COLO668 (cell line): Measurements from ENCODE around the gene SPINK1.
"Not testable (repeated sequence)": the region's sequence is repeated elsewhere in the genome, so short reads cannot be mapped to it uniquely, and the experiment has no call there.

Experiments
- DNase-seq: peaks from one replicate; lab custom pipeline; 2025; ENCODE audit not compliant: unreplicated experiment; lab: John Stamatoyannopoulos, UW

Gene SPINK1

GRCh38 chr5:147809830-147810666, 21.4 kb downstream of the SPINK1 start:
- DNase-seq, result no peak

GRCh38 chr5:147805030-147805454, 26.4 kb downstream of the SPINK1 start:
- no peak for DNase-seq

- no peak for DNase-seq
These were observed 27.1 kb downstream of the SPINK1 start for GRCh38 chr5:147804334-147804733.

GRCh38 chr5:147803926-147804325, 27.5 kb downstream of the SPINK1 start:
- no peak for DNase-seq

- DNase-seq, result not testable (repeated sequence)
These were observed 28.3 kb downstream of the SPINK1 start for GRCh38 chr5:147803161-147803560.

- no peak for DNase-seq
These were observed 30.0 kb downstream of the SPINK1 start for GRCh38 chr5:147801461-147801860.

GRCh38 chr5:147800491-147800890, 31.0 kb downstream of the SPINK1 start:
- DNase-seq, result no peak

GRCh38 chr5:147796556-147797308, 34.7 kb downstream of the SPINK1 start:
- DNase-seq, result no peak

GRCh38 chr5:147791181-147791580, 40.3 kb downstream of the SPINK1 start:
- DNase-seq, result no peak

GRCh38 chr5:147789820-147790219, 41.7 kb downstream of the SPINK1 start:
- DNase-seq, result no peak

- DNase-seq, result no peak
These were observed 43.4 kb downstream of the SPINK1 start for GRCh38 chr5:147788023-147788422.

GRCh38 chr5:147786142-147786541, 45.3 kb downstream of the SPINK1 start:
- DNase-seq, result no peak

- no peak for DNase-seq
These were observed 47.1 kb downstream of the SPINK1 start for GRCh38 chr5:147784146-147784987.

- DNase-seq, result peak; percentile 85
These were observed 49.1 kb downstream of the SPINK1 start, which contains the start of gene JAKMIP2 for GRCh38 chr5:147782110-147783028. Gene JAKMIP2 (minus strand): TSS chr5:147782728. CDS start chr5:147671806, 110,922 bp downstream.

- DNase-seq, result no peak
These were observed 50.4 kb downstream of the SPINK1 start for GRCh38 chr5:147780924-147781573.

GRCh38 chr5:147779694-147780093, 51.8 kb downstream of the SPINK1 start:
- no peak for DNase-seq

GRCh38 chr5:147776989-147777388, 54.5 kb downstream of the SPINK1 start:
- no peak for DNase-seq
